Fibroblast of lung (primary cell): ENCODE results near the gene MICAL3.

ENCODE experiments used
- CTCF ChIP-seq, 2 donors: IDR thresholded peaks in 1 of 2; conservative IDR thresholded peaks in 1 of 2; 1 replicate in 1 of 2; 2 replicates in 1 of 2; pipeline ENCODE4 v1.5.1; 2011 to 2012; ENCODE audit warnings: low read length in 2 of 2, control low read depth in 1 of 2, inconsistent platforms in 1 of 2, low read depth in 1 of 2, mild to moderate bottlenecking in 1 of 2
- EZH2 ChIP-seq: IDR thresholded peaks from 2 replicates; pipeline ENCODE4 v1.5.1; 2012; ENCODE audit warnings: low read length, control low read depth, mild to moderate bottlenecking; ENCODE audit errors: missing control alignments

- TF ChIP-seq CTCF (conservative IDR thresholded peaks at IDR 0.05 in 1 of 2, IDR thresholded peaks at IDR 0.05 in 1 of 2; ENCODE audit: low read depth in 1 of 2, low read length in 2 of 2) = no peak
- TF ChIP-seq EZH2 = no peak
These were observed 205.7 kb downstream of the MICAL3 start for GRCh38 chr22:17818649-17819048.
